DND-41 (cell line): ENCODE data around the gene CFAP43.

Experiments used
- ATAC-seq: fragments of 200-7000 bp; cut with Tn5 transposase; 3 replicates; pipeline ENCODE4 v1.9.1; 2021; ENCODE audit warnings: low read depth; ENCODE audit not compliant: insufficient read depth
- DNase-seq: peaks from one replicate; pipeline ENCODE4 v3.0.0-alpha.2; 2020
- H2AFZ ChIP-seq: 2 replicates; pipeline ENCODE4 v1.6.0; 2012; ENCODE audit warnings: low read depth, low read length
- H3K27ac ChIP-seq: 2 replicates; pipeline ENCODE4 v1.5.1; 2012; ENCODE audit warnings: low read length, inconsistent platforms
- H3K27me3 ChIP-seq: fragments of 200-600 bp; sonication (generic); 2 replicates; pipeline ENCODE4 v1.6.0; 2012; ENCODE audit warnings: low read length, mild to moderate bottlenecking, inconsistent platforms; ENCODE audit not compliant: insufficient read depth, poor library complexity
- H3K36me3 ChIP-seq: 2 replicates; pipeline ENCODE4 v1.5.1; 2012; ENCODE audit warnings: low read length, inconsistent platforms; ENCODE audit not compliant: insufficient read depth
- H3K4me1 ChIP-seq: 2 replicates; pipeline ENCODE4 v1.5.1; 2012; ENCODE audit warnings: mild to moderate bottlenecking, low read length; ENCODE audit not compliant: insufficient read depth
- H3K4me2 ChIP-seq: 2 replicates; pipeline ENCODE4 v1.6.0; 2012; ENCODE audit warnings: mild to moderate bottlenecking, moderate library complexity, low read length, inconsistent platforms; ENCODE audit not compliant: insufficient read depth
- H3K4me3 ChIP-seq, 2 experiments: fragments of 200-600 bp in 1 of 2; shearing (Covaris generic) in 1 of 2; 2 replicates each; pipeline ENCODE4 v1.5.1; 2012 to 2016; ENCODE audit warnings: inconsistent platforms in 2 of 2, low read length in 2 of 2, mild to moderate bottlenecking in 2 of 2, low read depth in 1 of 2, moderate library complexity in 1 of 2
- H3K79me2 ChIP-seq: 2 replicates; pipeline ENCODE4 v1.6.0; 2012; ENCODE audit warnings: low read length, inconsistent platforms; ENCODE audit not compliant: insufficient read depth
- H3K9ac ChIP-seq: 2 replicates; pipeline ENCODE4 v1.6.0; 2012; ENCODE audit warnings: low read depth, mild to moderate bottlenecking, inconsistent platforms, low read length, moderate library complexity
- H3K9me3 ChIP-seq: 2 replicates; pipeline ENCODE4 v1.5.1; 2012; ENCODE audit warnings: low read length, moderate library complexity, mild to moderate bottlenecking, inconsistent platforms; ENCODE audit not compliant: insufficient read depth, severe bottlenecking
- H4K20me1 ChIP-seq: 2 replicates; pipeline ENCODE4 v1.6.0; 2012; ENCODE audit warnings: low read length; ENCODE audit not compliant: insufficient read depth
- CTCF ChIP-seq: IDR thresholded peaks from 2 replicates; pipeline ENCODE4 v1.5.1; 2012; ENCODE audit warnings: borderline replicate concordance, low read length, moderate library complexity, mild to moderate bottlenecking; ENCODE audit not compliant: poor library complexity, severe bottlenecking; ENCODE audit errors: extremely low read depth
- EZH2 ChIP-seq: IDR thresholded peaks from 3 replicates; pipeline ENCODE4 v1.6.1; 2012; ENCODE audit warnings: borderline replicate concordance, low read depth, mild to moderate bottlenecking, moderate library complexity, low read length, inconsistent platforms; ENCODE audit not compliant: severe bottlenecking

The CFAP43 gene

GRCh38 chr10:104088239-104088638, 143.9 kb downstream of the CFAP43 start:
- peaks cover 32% of the 10 kb centered on the region for H3K27me3 ChIP-seq
- DNase-seq (no peak), ATAC-seq (no peak)
- H3K4me1 ChIP-seq = no peaks in the 10 kb centered on the region
- H4K20me1 ChIP-seq = no peaks in the 10 kb centered on the region
- H3K9ac ChIP-seq = no peak overlapping the region
- H3K27ac ChIP-seq = no peak overlapping the region
- H3K4me3 ChIP-seq = no peak overlapping the region
- TF ChIP-seq EZH2 = no peak
- no peak for TF ChIP-seq CTCF
- H3K79me2 ChIP-seq = no peaks in the 10 kb centered on the region
- H3K9me3 ChIP-seq = no peaks in the 10 kb centered on the region
- no peak overlapping the region for H2AFZ ChIP-seq
- no peaks in the 10 kb centered on the region for H3K36me3 ChIP-seq
- no peak overlapping the region for H3K4me2 ChIP-seq

- Histone ChIP-seq H3K4me3 (no peak within 1 kb of the TSS), H3K27ac (no peak within 1 kb of the TSS)
- no peak for DNase-seq
Observed at GRCh38 chr10:104085801-104086400, 146.3 kb downstream of the CFAP43 start, which contains the start of gene COL17A1. Gene COL17A1, minus strand, starts transcription at chr10:104085880. Its CDS starts 5,207 bp downstream, at chr10:104080673.

GRCh38 chr10:104084482-104085142, 147.6 kb downstream of the CFAP43 start:
- no peaks in the 10 kb centered on the region for H3K36me3 ChIP-seq
- H3K4me3 ChIP-seq = no peak overlapping the region
- DNase-seq (no peak), ATAC-seq (no peak)
- no peak overlapping the region for H3K27ac ChIP-seq
- no peak overlapping the region for H3K9ac ChIP-seq
- TF ChIP-seq EZH2 (no peak), CTCF (no peak)
- H3K27me3 ChIP-seq = peaks cover 31% of the 10 kb centered on the region
- no peak overlapping the region for H2AFZ ChIP-seq
- no peaks in the 10 kb centered on the region for H3K79me2 ChIP-seq
- H4K20me1 ChIP-seq = no peaks in the 10 kb centered on the region
- no peaks in the 10 kb centered on the region for H3K4me1 ChIP-seq
- H3K4me2 ChIP-seq = no peak overlapping the region
- no peaks in the 10 kb centered on the region for H3K9me3 ChIP-seq

More at GRCh38 chr10:104085801-104086400, 146.3 kb downstream of the CFAP43 start, which contains the start of gene COL17A1:
- Histone ChIP-seq H3K4me2 (no peak within 1 kb of the TSS), H2AFZ (no peak within 1 kb of the TSS), H3K79me2 (no peaks in the 10 kb centered on the region), H3K36me3 (no peaks in the 10 kb centered on the region), H3K27me3 (peaks cover 37% of the 10 kb centered on the region), H3K9me3 (no peaks in the 10 kb centered on the region), H3K9ac (no peak within 1 kb of the TSS), H3K4me1 (no peaks in the 10 kb centered on the region), H4K20me1 (no peaks in the 10 kb centered on the region)
- no peak for ATAC-seq
- TF ChIP-seq EZH2 (no peak), CTCF (no peak)
